ENCODE measurements around the gene NUTM1.
A peak's percentile ranks its signal among the peaks of the same experiment; 100 is the strongest.
"Not testable (repeated sequence)": the region's sequence is repeated elsewhere in the genome, so short reads cannot be mapped to it uniquely, and the experiment has no call there.

NUTM1 gene

DNA sequence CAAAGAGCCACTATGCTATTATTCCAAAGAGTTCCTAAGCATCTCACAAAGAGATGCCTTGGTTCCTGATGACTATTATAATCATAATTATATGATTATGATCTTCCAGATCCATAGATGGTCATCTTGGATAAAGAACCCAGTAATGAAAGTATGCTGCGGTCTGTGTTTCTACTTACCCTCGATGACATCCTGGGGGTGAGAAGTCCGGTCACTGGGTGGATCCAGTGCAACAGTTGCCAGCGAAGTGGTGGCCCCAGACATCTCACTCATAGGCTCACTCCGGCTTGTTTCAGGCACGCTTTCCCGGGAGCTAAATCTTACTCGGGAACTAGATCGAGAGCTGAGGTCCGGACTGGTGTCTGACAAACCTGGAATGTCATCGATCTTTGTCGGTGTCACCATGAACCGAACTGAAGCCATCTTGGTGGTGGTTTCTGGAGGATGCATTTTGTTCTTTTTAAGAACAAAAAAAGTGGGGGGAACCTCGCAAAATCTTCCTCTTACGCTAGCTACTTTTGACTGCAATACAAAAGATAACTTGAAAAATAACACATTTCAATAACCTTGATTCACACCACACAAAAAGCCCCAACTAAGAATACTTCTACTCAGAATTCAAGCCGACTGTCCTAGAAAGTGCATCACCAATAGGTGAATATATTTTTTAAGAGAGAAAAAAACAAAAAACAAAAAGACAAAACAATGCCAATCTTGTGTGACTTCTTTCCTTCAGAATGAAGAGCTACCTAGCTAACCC, 6.7 kb upstream of the NUTM1 start:
- DNase-seq (ENCODE audit: low read depth in 2 of 3, low spot score in 2 of 3) = no peak

- DNase-seq (ENCODE audit: low read depth in 2 of 3, low spot score in 2 of 3) = peak in 1 of 3 experiments; percentile 26
Measured at GRCh38 chr15:34336991-34337556, 6.0 kb upstream of the NUTM1 start.

- DNase-seq (ENCODE audit: low read depth in 2 of 3, low spot score in 2 of 3) = peak; percentile 77 to 86 (median 79)
Measured at GRCh38 chr15:34337557-34338306, 5.4 kb upstream of the NUTM1 start, which contains the start of gene SLC12A6. SLC12A6 (minus strand) TSS chr15:34337781; CDS start chr15:34336680, 1,101 bp downstream.

GRCh38 chr15:34338347-34338746, 4.8 kb upstream of the NUTM1 start:
- DNase-seq (ENCODE audit: low read depth in 2 of 3, low spot score in 2 of 3) = no peak

DNA sequence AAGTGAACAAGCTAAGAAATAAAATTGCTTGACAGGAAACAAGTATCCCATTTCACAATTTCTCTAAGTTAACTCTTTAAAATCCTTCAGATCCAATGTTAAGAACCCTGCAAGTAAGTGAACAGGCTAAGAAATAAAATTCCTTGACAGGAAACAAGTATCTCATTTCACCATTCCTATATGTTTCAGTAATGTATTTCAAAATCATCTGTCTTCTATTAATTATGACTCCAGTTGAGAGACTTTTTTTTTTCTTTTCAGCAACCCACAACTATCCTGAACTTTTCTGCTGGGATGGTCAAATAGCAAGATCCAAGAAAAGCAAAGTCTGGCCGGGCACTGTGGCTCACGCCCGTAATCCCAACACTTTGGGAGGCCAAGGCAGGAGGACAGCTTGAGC, 3.2 kb upstream of the NUTM1 start:
- DNase-seq (ENCODE audit: low read depth in 2 of 3, low spot score in 2 of 3) = no peak

- no peak for DNase-seq (ENCODE audit: low read depth in 2 of 3, low spot score in 2 of 3)
Measured at GRCh38 chr15:34341381-34342212, 1.5 kb upstream of the NUTM1 start.

DNA sequence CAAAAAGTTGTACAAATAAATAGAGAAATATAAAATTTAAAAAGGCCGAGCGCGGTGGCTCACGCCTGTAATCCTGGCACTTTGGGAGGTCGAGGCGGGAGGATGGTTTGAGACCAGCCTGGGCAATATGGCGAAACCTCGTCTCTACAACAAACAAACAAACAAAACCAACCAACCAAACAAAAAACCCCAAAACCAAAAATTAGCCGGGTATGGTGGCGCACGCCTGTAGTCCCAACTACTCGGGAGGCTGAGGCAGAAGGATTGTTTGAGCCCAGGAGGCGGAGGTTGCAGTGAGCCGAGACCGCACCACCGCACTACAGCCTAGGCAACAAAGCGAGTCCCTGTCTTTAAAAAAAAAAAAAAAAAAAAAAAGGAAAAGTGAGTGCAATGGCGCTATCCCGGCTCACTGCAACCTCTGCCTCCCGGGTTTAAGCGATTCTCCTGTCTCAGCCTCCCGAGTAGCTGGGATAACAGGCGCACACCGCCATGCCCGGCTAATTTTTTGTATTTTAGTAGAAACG, 840 bp upstream of the NUTM1 start:
- not testable (repeated sequence) for DNase-seq (ENCODE audit: low read depth in 2 of 3, low spot score in 2 of 3)

DNA sequence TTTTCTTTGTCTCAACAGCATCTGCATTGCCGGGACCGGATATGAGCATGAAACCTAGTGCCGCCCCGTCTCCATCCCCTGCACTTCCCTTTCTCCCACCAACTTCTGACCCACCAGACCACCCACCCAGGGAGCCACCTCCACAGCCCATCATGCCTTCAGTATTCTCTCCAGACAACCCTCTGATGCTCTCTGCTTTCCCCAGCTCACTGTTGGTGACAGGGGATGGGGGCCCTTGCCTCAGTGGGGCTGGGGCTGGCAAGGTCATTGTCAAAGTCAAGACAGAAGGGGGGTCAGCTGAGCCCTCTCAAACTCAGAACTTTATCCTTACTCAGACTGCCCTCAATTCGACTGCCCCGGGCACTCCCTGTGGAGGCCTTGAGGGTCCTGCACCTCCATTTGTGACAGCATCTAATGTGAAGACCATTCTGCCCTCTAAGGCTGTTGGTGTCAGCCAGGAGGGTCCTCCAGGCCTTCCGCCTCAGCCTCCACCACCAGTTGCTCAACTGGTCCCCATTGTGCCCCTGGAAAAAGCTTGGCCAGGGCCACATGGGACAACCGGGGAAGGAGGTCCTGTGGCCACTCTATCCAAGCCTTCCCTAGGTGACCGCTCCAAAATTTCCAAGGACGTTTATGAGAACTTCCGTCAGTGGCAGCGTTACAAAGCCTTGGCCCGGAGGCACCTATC, 5.0 kb downstream of the NUTM1 start:
- DNase-seq (ENCODE audit: low read depth in 2 of 3, low spot score in 2 of 3) = no peak

GRCh38 chr15:34348735-34349300, 5.7 kb downstream of the NUTM1 start:
- no peak for DNase-seq (ENCODE audit: low read depth in 2 of 3, low spot score in 2 of 3)

DNA sequence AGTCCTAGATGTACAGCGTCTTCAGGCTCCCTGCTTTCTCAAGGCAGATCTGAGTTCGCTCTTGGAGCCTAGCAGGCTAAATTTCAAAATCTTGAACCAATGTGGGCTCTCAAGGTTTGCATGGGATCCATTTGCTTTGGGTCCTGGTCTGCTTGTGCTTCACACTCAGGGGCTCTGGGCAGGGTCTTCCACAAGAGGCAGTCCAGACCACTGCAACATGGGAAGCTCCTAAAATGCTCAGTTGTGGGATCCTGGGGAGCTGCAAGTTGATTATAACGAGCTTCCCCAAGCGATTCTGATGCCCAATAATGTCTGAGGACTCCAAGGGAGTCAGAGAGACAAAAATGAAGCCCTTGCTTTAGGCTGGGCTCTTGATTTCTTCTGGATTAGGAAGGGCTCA, 6.7 kb downstream of the NUTM1 start:
- no peak for DNase-seq (ENCODE audit: low read depth in 2 of 3, low spot score in 2 of 3)

GRCh38 chr15:34352996-34353395, 9.9 kb downstream of the NUTM1 start:
- DNase-seq (ENCODE audit: low read depth in 2 of 3, low spot score in 2 of 3) = not testable (repeated sequence)

- DNase-seq (ENCODE audit: low read depth in 2 of 3, low spot score in 2 of 3) = no peak
Measured at GRCh38 chr15:34353627-34354026, 10.5 kb downstream of the NUTM1 start.

GRCh38 chr15:34354286-34354685, 11.2 kb downstream of the NUTM1 start:
- DNase-seq (ENCODE audit: low read depth in 2 of 3, low spot score in 2 of 3) = no peak

DNA sequence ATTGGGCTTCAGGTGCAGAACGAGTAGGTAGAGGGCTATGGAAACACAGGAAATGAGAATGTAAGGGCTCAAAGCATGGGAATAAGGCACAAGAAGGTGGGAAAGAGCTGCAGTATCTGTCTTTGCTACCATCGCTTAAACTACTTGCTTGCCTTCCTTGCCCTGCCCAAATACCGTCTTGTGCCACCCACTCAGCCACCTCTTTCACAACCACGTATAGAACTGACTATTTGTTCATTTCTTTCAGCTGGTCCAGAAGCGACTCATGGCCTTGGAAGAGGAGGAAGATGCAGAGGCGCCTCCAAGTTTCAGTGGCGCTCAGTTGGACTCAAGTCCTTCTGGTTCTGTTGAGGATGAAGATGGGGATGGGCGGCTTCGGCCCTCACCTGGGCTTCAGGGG, 12.1 kb downstream of the NUTM1 start:
- no peak for DNase-seq (ENCODE audit: low read depth in 2 of 3, low spot score in 2 of 3)

GRCh38 chr15:34357653-34358052, 14.5 kb downstream of the NUTM1 start:
- no peak for DNase-seq (ENCODE audit: low read depth in 2 of 3, low spot score in 2 of 3)

GRCh38 chr15:34358367-34358766, 15.3 kb downstream of the NUTM1 start:
- DNase-seq (ENCODE audit: low read depth in 2 of 3, low spot score in 2 of 3) = no peak

DNA sequence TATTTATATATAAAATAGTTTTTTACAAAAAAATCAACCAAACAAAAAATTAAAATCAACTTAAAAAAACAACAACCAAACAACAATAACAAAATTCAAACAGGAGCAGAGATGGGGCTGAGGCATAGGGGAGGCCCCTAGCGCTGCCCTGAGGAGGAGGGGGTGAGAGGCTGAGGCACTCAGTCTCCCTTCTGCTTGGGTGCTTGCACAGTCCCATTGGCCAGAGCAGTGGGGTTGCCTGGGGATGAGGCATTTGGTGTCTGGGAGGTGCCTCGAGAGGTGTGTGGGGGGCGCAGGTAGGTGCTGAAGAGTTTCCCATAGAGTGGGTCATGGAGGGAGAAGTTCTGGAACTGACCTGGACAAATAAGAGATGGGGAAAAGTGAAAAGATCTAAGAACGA, 15.8 kb downstream of the NUTM1 start:
- no peak for DNase-seq (ENCODE audit: low read depth in 2 of 3, low spot score in 2 of 3)

- DNase-seq (ENCODE audit: low read depth in 2 of 3, low spot score in 2 of 3) = no peak
Measured at GRCh38 chr15:34359416-34359815, 16.3 kb downstream of the NUTM1 start.

- no peak for DNase-seq (ENCODE audit: low read depth in 2 of 3, low spot score in 2 of 3)
Measured at GRCh38 chr15:34360298-34360697, 17.2 kb downstream of the NUTM1 start.

DNA sequence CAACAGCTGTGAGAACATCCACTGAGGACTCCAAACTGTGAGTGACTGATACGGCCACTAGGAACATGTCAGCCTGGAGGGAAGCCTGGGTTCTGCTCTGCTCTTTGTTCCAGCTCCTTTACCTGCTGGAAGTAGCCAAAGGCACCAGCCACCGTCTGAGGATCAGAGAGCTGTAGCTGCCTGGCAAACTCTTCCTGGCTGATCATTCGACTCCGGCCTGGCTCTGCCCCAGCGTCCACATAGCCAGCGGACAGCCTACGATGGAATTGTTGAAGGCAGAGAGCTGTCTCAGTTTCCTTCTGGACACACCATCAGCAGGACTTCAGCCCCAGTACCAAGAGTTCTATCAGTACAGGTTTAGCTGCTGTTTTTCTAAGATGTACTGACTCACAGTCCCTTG, 18.2 kb downstream of the NUTM1 start:
- no peak for DNase-seq (ENCODE audit: low read depth in 2 of 3, low spot score in 2 of 3)

All from activated CD8-positive, alpha-beta memory T cell treated with anti-CD3 and anti-CD28 coated beads for 48 hours (primary cell).